Caco-2 (cell line): ENCODE data around the gene PLEKHG3. TPM values are rescaled to one million over a fixed set of nuclear protein-coding genes. Genes with fewer than 3 reads are reported as not detected.

Experiments
- BruUV-seq: library from RNA; stranded (reverse); fragments of 400-500 nt; replicated peaks from 2 replicates; lab custom pipeline; 2021; lab: Mats Ljungman, UMichigan
- CTCF ChIA-PET: fragments of 300-600 bp; sonication (Branson Sonifier 250); formaldehyde crosslinking; loops from one replicate; lab custom pipeline; 2022; ENCODE audit warnings: antibody characterized with exemption; lab: Charles Lee
- POLR2A ChIA-PET: fragments of 300-600 bp; sonication (Branson Sonifier 250); formaldehyde crosslinking; loops from one replicate; lab custom pipeline; 2022; ENCODE audit warnings: antibody characterized with exemption; lab: Charles Lee
- DNase-seq, 2 experiments: peaks; one replicate each; pipeline versions ENCODE4 v3.0.0 to v3.0.0-alpha.2; 2020 to 2022
- H3K27me3 ChIP-seq: replicated peaks from 2 replicates; pipeline ENCODE4 v1.6.0; 2011; ENCODE audit warnings: low read length; ENCODE audit not compliant: control insufficient read depth, insufficient read depth
- H3K36me3 ChIP-seq: 2 replicates; pipeline ENCODE4 v1.5.1; 2011; ENCODE audit warnings: low read length; ENCODE audit not compliant: control insufficient read depth, insufficient read depth
- H3K4me1 ChIP-seq: fragments of 250-450 bp; sonication (Bioruptor Pico); 2 replicates; pipeline ENCODE4 v1.5.1; 2020; ENCODE audit warnings: mild to moderate bottlenecking
- H3K4me3 ChIP-seq: 2 replicates; pipeline ENCODE4 v1.5.1; 2011; ENCODE audit warnings: low read depth, mild to moderate bottlenecking, control low read depth, low read length
- H3K9me3 ChIP-seq: fragments of 250-450 bp; sonication (Bioruptor Pico); 2 replicates; pipeline ENCODE4 v1.5.1; 2020; ENCODE audit warnings: mild to moderate bottlenecking, moderate library complexity
- H3K27ac Mint-ChIP-seq: one replicate; pipeline ENCODE4 v1.8.0; 2022; ENCODE audit warnings: mixed read lengths; ENCODE audit not compliant: unreplicated experiment
- H3K27me3 Mint-ChIP-seq: one replicate; pipeline ENCODE4 v1.8.0; 2022; ENCODE audit warnings: mixed read lengths; ENCODE audit not compliant: insufficient read depth, unreplicated experiment
- H3K36me3 Mint-ChIP-seq: one replicate; pipeline ENCODE4 v1.8.0; 2022; ENCODE audit warnings: mild to moderate bottlenecking, mixed read lengths; ENCODE audit not compliant: insufficient read depth, unreplicated experiment
- H3K4me1 Mint-ChIP-seq: one replicate; pipeline ENCODE4 v1.8.0; 2022; ENCODE audit warnings: low read depth, mixed read lengths; ENCODE audit not compliant: unreplicated experiment
- H3K4me3 Mint-ChIP-seq: one replicate; pipeline ENCODE4 v1.8.0; 2022; ENCODE audit warnings: mild to moderate bottlenecking, moderate library complexity, mixed read lengths; ENCODE audit not compliant: unreplicated experiment
- H3K9me3 Mint-ChIP-seq: one replicate; pipeline ENCODE4 v1.8.0; 2022; ENCODE audit warnings: mixed read lengths; ENCODE audit not compliant: unreplicated experiment
- intact Hi-C: fragments of 100-400 bp; cut with micrococcal nuclease; formaldehyde crosslinking; loops from one replicate; pipeline ENCODE4 v1.10.0; 2022; ENCODE audit not compliant: unreplicated experiment
- total RNA-seq: library from RNA; stranded (reverse); gene quantifications from 2 replicates; pipeline ENCODE4 v1.2.3, GENCODE V29; 2022
- TF ChIP-seq, protein P1 (sequence below), 2 experiments: fragments of 200-600 bp in 1 of 2; IDR thresholded peaks; 1 replicate in 1 of 2; 2 replicates in 1 of 2; pipeline versions ENCODE4 v1.5.1 to v1.8.0; 2011 to 2022; ENCODE audit warnings: antibody characterized with exemption in 1 of 2, control low read depth in 1 of 2, inconsistent platforms in 1 of 2, low read depth in 1 of 2, low read length in 1 of 2, mild to moderate bottlenecking in 1 of 2, moderate library complexity in 1 of 2; ENCODE audit not compliant: insufficient read depth in 1 of 2, severe bottlenecking in 1 of 2, unreplicated experiment in 1 of 2

Gene PLEKHG3
- total RNA-seq, 1 experiment from 2014 or later = 85.9 TPM

- no peaks in the 10 kb centered on the region for H3K27me3 ChIP-seq
- peaks cover 75% of the 10 kb centered on the region for H3K4me1 Mint-ChIP-seq
- no peak overlapping the region for H3K4me3 ChIP-seq
- CTCF ChIA-PET = interaction anchor here (0.5 to 1.8 kb wide), 9 partner anchors 13 to 132 kb away, joined by 3 to 8 read pairs (median 4); partner anchors contain the start of gene PLEKHG3
- H3K27me3 Mint-ChIP-seq = no peaks in the 10 kb centered on the region
- no TSS peak for BruUV-seq
- intact Hi-C loops = loop anchor here (2.0 to 10.0 kb wide), 2 partner anchors 61 to 255 kb away; partner anchors contain the start of genes ZBTB1 and ZBTB25
- H3K9me3 ChIP-seq = no peaks in the 10 kb centered on the region
- no peaks in the 10 kb centered on the region for H3K36me3 ChIP-seq
- H3K4me3 Mint-ChIP-seq = peak overlapping the region; percentile 51
- TF ChIP-seq, protein P1, sequence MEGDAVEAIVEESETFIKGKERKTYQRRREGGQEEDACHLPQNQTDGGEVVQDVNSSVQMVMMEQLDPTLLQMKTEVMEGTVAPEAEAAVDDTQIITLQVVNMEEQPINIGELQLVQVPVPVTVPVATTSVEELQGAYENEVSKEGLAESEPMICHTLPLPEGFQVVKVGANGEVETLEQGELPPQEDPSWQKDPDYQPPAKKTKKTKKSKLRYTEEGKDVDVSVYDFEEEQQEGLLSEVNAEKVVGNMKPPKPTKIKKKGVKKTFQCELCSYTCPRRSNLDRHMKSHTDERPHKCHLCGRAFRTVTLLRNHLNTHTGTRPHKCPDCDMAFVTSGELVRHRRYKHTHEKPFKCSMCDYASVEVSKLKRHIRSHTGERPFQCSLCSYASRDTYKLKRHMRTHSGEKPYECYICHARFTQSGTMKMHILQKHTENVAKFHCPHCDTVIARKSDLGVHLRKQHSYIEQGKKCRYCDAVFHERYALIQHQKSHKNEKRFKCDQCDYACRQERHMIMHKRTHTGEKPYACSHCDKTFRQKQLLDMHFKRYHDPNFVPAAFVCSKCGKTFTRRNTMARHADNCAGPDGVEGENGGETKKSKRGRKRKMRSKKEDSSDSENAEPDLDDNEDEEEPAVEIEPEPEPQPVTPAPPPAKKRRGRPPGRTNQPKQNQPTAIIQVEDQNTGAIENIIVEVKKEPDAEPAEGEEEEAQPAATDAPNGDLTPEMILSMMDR (IDR thresholded peaks at IDR 0.05; ENCODE audit: insufficient read depth in 1 of 2, low read depth in 1 of 2, low read length in 1 of 2, severe bottlenecking in 1 of 2, unreplicated experiment in 1 of 2) = no peak
- peaks cover 85% of the 10 kb centered on the region for H3K4me1 ChIP-seq
- DNase-seq = no peak
- no peaks in the 10 kb centered on the region for H3K9me3 Mint-ChIP-seq
- POLR2A ChIA-PET = interaction anchor here (1.0 to 1.5 kb wide), 4 partner anchors 52 to 372 kb away, joined by 4 to 8 read pairs (median 4); partner anchors contain the start of genes MTHFD1 and PLEKHG3
- H3K36me3 Mint-ChIP-seq = peaks cover 54% of the 10 kb centered on the region
- H3K27ac Mint-ChIP-seq = peak overlapping the region; percentile 92
Measured at GRCh38 chr14:64759555-64759938, 55.3 kb downstream of the PLEKHG3 start.

- H3K4me1 Mint-ChIP-seq = peaks cover 68% of the 10 kb centered on the region
- Histone ChIP-seq H3K9me3 (no peaks in the 10 kb centered on the region), H3K4me1 (peaks cover 80% of the 10 kb centered on the region), H3K36me3 (no peaks in the 10 kb centered on the region), H3K27me3 (no peaks in the 10 kb centered on the region), H3K4me3 (no peak overlapping the region)
- no peaks in the 10 kb centered on the region for H3K9me3 Mint-ChIP-seq
- TF ChIP-seq, protein P1 (IDR thresholded peaks at IDR 0.05; ENCODE audit: insufficient read depth in 1 of 2, low read depth in 1 of 2, low read length in 1 of 2, severe bottlenecking in 1 of 2, unreplicated experiment in 1 of 2) = peak; percentile 58 to 65
- peak overlapping the region; percentile 92 for H3K27ac Mint-ChIP-seq
- H3K4me3 Mint-ChIP-seq = no peak overlapping the region
- BruUV-seq = no TSS peak
- H3K36me3 Mint-ChIP-seq = peaks cover 47% of the 10 kb centered on the region
- ChIA-PET CTCF (interaction anchor here (1.5 to 1.8 kb wide), 3 partner anchors 14 to 61 kb away, joined by 4 to 7 read pairs (median 5); partner anchors contain the start of gene PLEKHG3), POLR2A (no interaction called here)
- intact Hi-C loops = loop anchor here (5.0 kb wide), 3 partner anchors 132 to 418 kb away; partner anchors contain the start of gene HSPA2
- no peaks in the 10 kb centered on the region for H3K27me3 Mint-ChIP-seq
- peak; percentile 69 to 70 for DNase-seq
Measured at GRCh38 chr14:64760146-64760755, 56.0 kb downstream of the PLEKHG3 start.

- H3K4me1 Mint-ChIP-seq = peaks cover 67% of the 10 kb centered on the region
- ChIA-PET CTCF (interaction anchor here (1.0 kb wide), 2 partner anchors 46 to 63 kb away, joined by 3 to 4 read pairs; no protein-coding TSS in a partner anchor), POLR2A (no interaction called here)
- H3K27me3 ChIP-seq = no peaks in the 10 kb centered on the region
- peak overlapping the region; percentile 92 for H3K27ac Mint-ChIP-seq
- peaks cover 40% of the 10 kb centered on the region for H3K36me3 Mint-ChIP-seq
- peaks cover 73% of the 10 kb centered on the region for H3K4me1 ChIP-seq
- no TSS peak for BruUV-seq
- H3K9me3 Mint-ChIP-seq = no peaks in the 10 kb centered on the region
- H3K36me3 ChIP-seq = no peaks in the 10 kb centered on the region
- TF ChIP-seq, protein P1 (IDR thresholded peaks at IDR 0.05; ENCODE audit: insufficient read depth in 1 of 2, low read depth in 1 of 2, low read length in 1 of 2, severe bottlenecking in 1 of 2, unreplicated experiment in 1 of 2) = no peak
- H3K4me3 Mint-ChIP-seq = no peak overlapping the region
- H3K27me3 Mint-ChIP-seq = no peaks in the 10 kb centered on the region
- DNase-seq = no peak
- intact Hi-C loops = loop anchor here (5.0 kb wide), 3 partner anchors 131 to 419 kb away; partner anchors contain the start of gene HSPA2
- H3K9me3 ChIP-seq = no peaks in the 10 kb centered on the region
- no peak overlapping the region for H3K4me3 ChIP-seq
Measured at GRCh38 chr14:64760916-64761315, 56.7 kb downstream of the PLEKHG3 start.
